ENCODE results near the gene COL12A1. TPM values are rescaled to one million over a fixed set of nuclear protein-coding genes. Genes with fewer than 3 reads are reported as not detected.

The COL12A1 gene
- total and polyA plus RNA-seq, 2 experiments from 2014 or later: 0.39 to 6.3 TPM

GRCh38 chr6:75114195-75114594, 91.7 kb downstream of the COL12A1 start (continued):
- TF ChIP-seq STAT1 (IDR thresholded peaks at IDR 0.05; ENCODE audit: unreplicated experiment): no peak

DNA sequence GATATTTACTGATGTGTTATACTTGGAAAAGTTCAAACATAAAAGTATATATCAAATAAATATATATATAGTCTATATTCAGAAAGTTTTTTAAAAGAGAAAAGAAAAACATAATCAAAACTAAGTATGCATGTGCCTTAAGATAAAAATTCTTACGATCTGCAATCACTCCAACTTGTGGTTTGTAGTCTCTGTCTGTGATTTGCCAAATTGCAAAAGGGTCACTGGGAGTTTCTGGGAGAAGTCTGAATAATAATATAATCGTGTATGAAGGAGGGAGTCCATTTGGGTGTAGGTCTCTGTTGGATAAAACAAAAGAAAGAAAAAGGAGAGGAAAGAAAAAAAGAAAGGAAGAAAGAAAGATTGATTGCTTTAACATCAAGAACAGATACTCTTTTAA, 92.4 kb downstream of the COL12A1 start:
- Mint-ChIP-seq H3K9me3 (no peaks in the 10 kb centered on the region), H3K4me1 (no peaks in the 10 kb centered on the region), H3K27ac (no peak overlapping the region), H3K4me3 (no peak overlapping the region), H3K27me3 (ENCODE audit: insufficient read depth, low read depth, poor library complexity) (no peaks in the 10 kb centered on the region), H3K36me3 (ENCODE audit: low read depth) (no peaks in the 10 kb centered on the region)
- no peak for DNase-seq (ENCODE audit: low spot score)
- no peak for ATAC-seq
- Histone ChIP-seq H3K9me2 (ENCODE audit: insufficient read depth) (no peaks in the 10 kb centered on the region), H3K4me3 (no peak overlapping the region), H3K36me3 (ENCODE audit: insufficient read depth) (no peaks in the 10 kb centered on the region), H3K4me2 (no peak overlapping the region), H2AFZ (no peak overlapping the region), H3K4me1 (ENCODE audit: insufficient read depth) (no peaks in the 10 kb centered on the region), H3K27ac (ENCODE audit: low read depth) (no peak overlapping the region), H3F3A (replicated peaks; ENCODE audit: low read depth) (no peaks in the 10 kb centered on the region), H3K27me3 (ENCODE audit: insufficient read depth) (no peaks in the 10 kb centered on the region), H4K20me1 (replicated peaks; ENCODE audit: insufficient read depth) (no peaks in the 10 kb centered on the region), H3K79me2 (replicated peaks; ENCODE audit: insufficient read depth) (no peaks in the 10 kb centered on the region)
- TF ChIP-seq JUNB (IDR thresholded peaks at IDR 0.05; ENCODE audit: unreplicated experiment) (no peak), STAT1 (IDR thresholded peaks at IDR 0.05; ENCODE audit: unreplicated experiment) (no peak), CREB1 (CRISPR knock-in tag; IDR thresholded peaks at IDR 0.05; ENCODE audit: low read depth) (no peak), ZNF331 (CRISPR knock-in tag; IDR thresholded peaks at IDR 0.05; ENCODE audit: low read depth) (no peak)
- TF ChIP-seq, protein P1, sequence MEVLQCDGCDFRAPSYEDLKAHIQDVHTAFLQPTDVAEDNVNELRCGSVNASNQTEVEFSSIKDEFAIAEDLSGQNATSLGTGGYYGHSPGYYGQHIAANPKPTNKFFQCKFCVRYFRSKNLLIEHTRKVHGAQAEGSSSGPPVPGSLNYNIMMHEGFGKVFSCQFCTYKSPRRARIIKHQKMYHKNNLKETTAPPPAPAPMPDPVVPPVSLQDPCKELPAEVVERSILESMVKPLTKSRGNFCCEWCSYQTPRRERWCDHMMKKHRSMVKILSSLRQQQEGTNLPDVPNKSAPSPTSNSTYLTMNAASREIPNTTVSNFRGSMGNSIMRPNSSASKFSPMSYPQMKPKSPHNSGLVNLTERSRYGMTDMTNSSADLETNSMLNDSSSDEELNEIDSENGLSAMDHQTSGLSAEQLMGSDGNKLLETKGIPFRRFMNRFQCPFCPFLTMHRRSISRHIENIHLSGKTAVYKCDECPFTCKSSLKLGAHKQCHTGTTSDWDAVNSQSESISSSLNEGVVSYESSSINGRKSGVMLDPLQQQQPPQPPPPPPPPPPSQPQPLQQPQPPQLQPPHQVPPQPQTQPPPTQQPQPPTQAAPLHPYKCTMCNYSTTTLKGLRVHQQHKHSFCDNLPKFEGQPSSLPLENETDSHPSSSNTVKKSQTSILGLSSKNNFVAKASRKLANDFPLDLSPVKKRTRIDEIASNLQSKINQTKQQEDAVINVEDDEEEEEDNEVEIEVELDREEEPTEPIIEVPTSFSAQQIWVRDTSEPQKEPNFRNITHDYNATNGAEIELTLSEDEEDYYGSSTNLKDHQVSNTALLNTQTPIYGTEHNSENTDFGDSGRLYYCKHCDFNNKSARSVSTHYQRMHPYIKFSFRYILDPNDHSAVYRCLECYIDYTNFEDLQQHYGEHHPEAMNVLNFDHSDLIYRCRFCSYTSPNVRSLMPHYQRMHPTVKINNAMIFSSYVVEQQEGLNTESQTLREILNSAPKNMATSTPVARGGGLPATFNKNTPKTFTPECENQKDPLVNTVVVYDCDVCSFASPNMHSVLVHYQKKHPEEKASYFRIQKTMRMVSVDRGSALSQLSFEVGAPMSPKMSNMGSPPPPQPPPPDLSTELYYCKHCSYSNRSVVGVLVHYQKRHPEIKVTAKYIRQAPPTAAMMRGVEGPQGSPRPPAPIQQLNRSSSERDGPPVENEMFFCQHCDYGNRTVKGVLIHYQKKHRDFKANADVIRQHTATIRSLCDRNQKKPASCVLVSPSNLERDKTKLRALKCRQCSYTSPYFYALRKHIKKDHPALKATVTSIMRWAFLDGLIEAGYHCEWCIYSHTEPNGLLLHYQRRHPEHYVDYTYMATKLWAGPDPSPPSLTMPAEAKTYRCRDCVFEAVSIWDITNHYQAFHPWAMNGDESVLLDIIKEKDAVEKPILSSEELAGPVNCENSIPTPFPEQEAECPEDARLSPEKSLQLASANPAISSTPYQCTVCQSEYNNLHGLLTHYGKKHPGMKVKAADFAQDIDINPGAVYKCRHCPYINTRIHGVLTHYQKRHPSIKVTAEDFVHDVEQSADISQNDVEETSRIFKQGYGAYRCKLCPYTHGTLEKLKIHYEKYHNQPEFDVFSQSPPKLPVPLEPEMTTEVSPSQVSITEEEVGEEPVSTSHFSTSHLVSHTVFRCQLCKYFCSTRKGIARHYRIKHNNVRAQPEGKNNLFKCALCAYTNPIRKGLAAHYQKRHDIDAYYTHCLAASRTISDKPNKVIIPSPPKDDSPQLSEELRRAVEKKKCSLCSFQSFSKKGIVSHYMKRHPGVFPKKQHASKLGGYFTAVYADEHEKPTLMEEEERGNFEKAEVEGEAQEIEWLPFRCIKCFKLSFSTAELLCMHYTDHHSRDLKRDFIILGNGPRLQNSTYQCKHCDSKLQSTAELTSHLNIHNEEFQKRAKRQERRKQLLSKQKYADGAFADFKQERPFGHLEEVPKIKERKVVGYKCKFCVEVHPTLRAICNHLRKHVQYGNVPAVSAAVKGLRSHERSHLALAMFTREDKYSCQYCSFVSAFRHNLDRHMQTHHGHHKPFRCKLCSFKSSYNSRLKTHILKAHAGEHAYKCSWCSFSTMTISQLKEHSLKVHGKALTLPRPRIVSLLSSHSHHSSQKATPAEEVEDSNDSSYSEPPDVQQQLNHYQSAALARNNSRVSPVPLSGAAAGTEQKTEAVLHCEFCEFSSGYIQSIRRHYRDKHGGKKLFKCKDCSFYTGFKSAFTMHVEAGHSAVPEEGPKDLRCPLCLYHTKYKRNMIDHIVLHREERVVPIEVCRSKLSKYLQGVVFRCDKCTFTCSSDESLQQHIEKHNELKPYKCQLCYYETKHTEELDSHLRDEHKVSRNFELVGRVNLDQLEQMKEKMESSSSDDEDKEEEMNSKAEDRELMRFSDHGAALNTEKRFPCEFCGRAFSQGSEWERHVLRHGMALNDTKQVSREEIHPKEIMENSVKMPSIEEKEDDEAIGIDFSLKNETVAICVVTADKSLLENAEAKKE (CRISPR knock-in tag; IDR thresholded peaks at IDR 0.05): no peak
- TF ChIP-seq, protein P2, sequence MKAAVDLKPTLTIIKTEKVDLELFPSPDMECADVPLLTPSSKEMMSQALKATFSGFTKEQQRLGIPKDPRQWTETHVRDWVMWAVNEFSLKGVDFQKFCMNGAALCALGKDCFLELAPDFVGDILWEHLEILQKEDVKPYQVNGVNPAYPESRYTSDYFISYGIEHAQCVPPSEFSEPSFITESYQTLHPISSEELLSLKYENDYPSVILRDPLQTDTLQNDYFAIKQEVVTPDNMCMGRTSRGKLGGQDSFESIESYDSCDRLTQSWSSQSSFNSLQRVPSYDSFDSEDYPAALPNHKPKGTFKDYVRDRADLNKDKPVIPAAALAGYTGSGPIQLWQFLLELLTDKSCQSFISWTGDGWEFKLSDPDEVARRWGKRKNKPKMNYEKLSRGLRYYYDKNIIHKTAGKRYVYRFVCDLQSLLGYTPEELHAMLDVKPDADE (IDR thresholded peaks at IDR 0.05): no peak
